HepG2 (cell line): Measurements from ENCODE around the gene ERF. TPM values are rescaled to one million over a fixed set of nuclear protein-coding genes. Genes with fewer than 3 reads are reported as not detected.
A peak's percentile ranks its signal among the peaks of the same experiment; 100 is the strongest.

Experiments used
- ATM ChIP-seq: fragments of 450-650 bp; IDR thresholded peaks from 2 replicates; pipeline ENCODE4 v1.7.1; 2017; ENCODE audit warnings: mild to moderate bottlenecking, borderline replicate concordance
- DNMT1 ChIP-seq: sonication (generic); formaldehyde crosslinking; IDR thresholded peaks from 2 replicates; pipeline ENCODE4 v1.5.1; 2020; ENCODE audit warnings: mild to moderate bottlenecking, missing genetic modification reagents
- DNMT3B ChIP-seq: conservative IDR thresholded peaks from 2 replicates; pipeline ENCODE4 v1.6.1; 2016; ENCODE audit warnings: missing biosample characterization, control low read depth
- EED ChIP-seq: sonication (generic); formaldehyde crosslinking; IDR thresholded peaks from 2 replicates; pipeline ENCODE4 v1.5.0; 2020; ENCODE audit warnings: mild to moderate bottlenecking, missing genetic modification reagents
- NFRKB ChIP-seq: fragments of 450-650 bp; IDR thresholded peaks from 2 replicates; pipeline ENCODE4 v1.6.1; 2017
- PAF1 ChIP-seq: IDR thresholded peaks from 2 replicates; pipeline ENCODE4 v1.6.1; 2016; ENCODE audit warnings: missing genetic modification reagents, missing compliant biosample characterization
- POLR2AphosphoS5 ChIP-seq: IDR thresholded peaks from 2 replicates; pipeline ENCODE4 v1.6.1; 2012; ENCODE audit warnings: low read depth, low read length
- SOX6 ChIP-seq, 2 experiments: fragments of 450-650 bp in 1 of 2; sonication (generic) in 1 of 2; formaldehyde crosslinking in 1 of 2; IDR thresholded peaks; 2 replicates each; pipeline versions ENCODE4 v1.4.0 to v1.6.1; 2017 to 2020; ENCODE audit warnings: antibody characterized with exemption in 1 of 2, mild to moderate bottlenecking in 1 of 2, missing genetic modification reagents in 1 of 2
- SSRP1 ChIP-seq: IDR thresholded peaks from 2 replicates; pipeline ENCODE4 v1.6.1; 2016; ENCODE audit warnings: control low read depth
- TOE1 ChIP-seq: sonication (generic); formaldehyde crosslinking; IDR thresholded peaks from 2 replicates; pipeline ENCODE4 v1.4.0; 2020; ENCODE audit warnings: mild to moderate bottlenecking, missing genetic modification reagents
- TSC22D2 ChIP-seq: sonication (generic); formaldehyde crosslinking; IDR thresholded peaks from 2 replicates; pipeline ENCODE4 v1.5.1; 2020; ENCODE audit warnings: missing genetic modification reagents, mild to moderate bottlenecking, borderline replicate concordance
- ZC3H13 ChIP-seq: sonication (generic); formaldehyde crosslinking; IDR thresholded peaks from 2 replicates; pipeline ENCODE4 v1.8.1; 2023; ENCODE audit warnings: mild to moderate bottlenecking, missing genetic modification reagents, moderate library complexity
- ZKSCAN8 ChIP-seq: IDR thresholded peaks from 2 replicates; pipeline ENCODE4 v1.6.1; 2016; ENCODE audit warnings: borderline replicate concordance, missing genetic modification reagents, missing compliant biosample characterization
- ZMAT3 ChIP-seq: sonication (generic); formaldehyde crosslinking; conservative IDR thresholded peaks from 2 replicates; pipeline ENCODE4 v1.7.0; 2021; ENCODE audit warnings: missing genetic modification reagents
- ZNF337 ChIP-seq: sonication (generic); formaldehyde crosslinking; IDR thresholded peaks from 2 replicates; pipeline ENCODE4 v1.5.1; 2020; ENCODE audit warnings: missing genetic modification reagents, low read depth, mild to moderate bottlenecking, borderline replicate concordance
- ZSCAN20 ChIP-seq: sonication (generic); formaldehyde crosslinking; IDR thresholded peaks from 2 replicates; pipeline ENCODE4 v1.4.0; 2020; ENCODE audit warnings: missing genetic modification reagents, mild to moderate bottlenecking, borderline replicate concordance
- polyA plus RNA-seq, 8 experiments: library from polyadenylated mRNA; depleted of rRNA in 3 of 8; stranded (reverse) in 7 of 8; unstranded in 1 of 8; fragments of >200 nt; fragmentation: Illumina TruSeq in 4 of 8; extraction: Trizol in 4 of 8; gene quantifications; 2 replicates each; pipeline versions ENCODE4 v1.2.1 to v1.2.3, GENCODE V29; 2011 to 2016; ENCODE audit warnings: low read depth in 4 of 8, missing spikeins in 1 of 8, mixed read lengths in 1 of 8; ENCODE audit not compliant: insufficient read depth in 1 of 8
- total RNA-seq, 5 experiments: library from RNA; depleted of rRNA; stranded (reverse); fragments of >200 nt; fragmentation: Illumina TruSeq; extraction: Trizol; gene quantifications; 2 replicates each; pipeline ENCODE4 v1.2.3, GENCODE V29; 2016; ENCODE audit warnings: low read depth in 1 of 5
- TF ChIP-seq, protein P1 (sequence below): sonication (generic); formaldehyde crosslinking; IDR thresholded peaks from 2 replicates; pipeline ENCODE4 v1.5.1; 2020; ENCODE audit warnings: mild to moderate bottlenecking, missing genetic modification reagents, moderate library complexity
- TF ChIP-seq, protein P2 (sequence below): sonication (generic); formaldehyde crosslinking; conservative IDR thresholded peaks from 2 replicates; pipeline ENCODE4 v1.4.0; 2020; ENCODE audit warnings: missing genetic modification reagents
- TF ChIP-seq, protein P3 (sequence below): IDR thresholded peaks from 2 replicates; pipeline ENCODE4 v1.6.1; 2016; ENCODE audit warnings: low read depth, control low read depth
- TF ChIP-seq, protein P4 (sequence below): sonication (generic); formaldehyde crosslinking; conservative IDR thresholded peaks from 2 replicates; pipeline ENCODE4 v1.4.0; 2020; ENCODE audit warnings: missing genetic modification reagents

ERF gene
- total and polyA plus RNA-seq, 2 of the 13 experiments (the other 11 are each of a cell fraction or from before 2014, with no cell fraction given) = 67.1 to 69.9 TPM

DNA sequence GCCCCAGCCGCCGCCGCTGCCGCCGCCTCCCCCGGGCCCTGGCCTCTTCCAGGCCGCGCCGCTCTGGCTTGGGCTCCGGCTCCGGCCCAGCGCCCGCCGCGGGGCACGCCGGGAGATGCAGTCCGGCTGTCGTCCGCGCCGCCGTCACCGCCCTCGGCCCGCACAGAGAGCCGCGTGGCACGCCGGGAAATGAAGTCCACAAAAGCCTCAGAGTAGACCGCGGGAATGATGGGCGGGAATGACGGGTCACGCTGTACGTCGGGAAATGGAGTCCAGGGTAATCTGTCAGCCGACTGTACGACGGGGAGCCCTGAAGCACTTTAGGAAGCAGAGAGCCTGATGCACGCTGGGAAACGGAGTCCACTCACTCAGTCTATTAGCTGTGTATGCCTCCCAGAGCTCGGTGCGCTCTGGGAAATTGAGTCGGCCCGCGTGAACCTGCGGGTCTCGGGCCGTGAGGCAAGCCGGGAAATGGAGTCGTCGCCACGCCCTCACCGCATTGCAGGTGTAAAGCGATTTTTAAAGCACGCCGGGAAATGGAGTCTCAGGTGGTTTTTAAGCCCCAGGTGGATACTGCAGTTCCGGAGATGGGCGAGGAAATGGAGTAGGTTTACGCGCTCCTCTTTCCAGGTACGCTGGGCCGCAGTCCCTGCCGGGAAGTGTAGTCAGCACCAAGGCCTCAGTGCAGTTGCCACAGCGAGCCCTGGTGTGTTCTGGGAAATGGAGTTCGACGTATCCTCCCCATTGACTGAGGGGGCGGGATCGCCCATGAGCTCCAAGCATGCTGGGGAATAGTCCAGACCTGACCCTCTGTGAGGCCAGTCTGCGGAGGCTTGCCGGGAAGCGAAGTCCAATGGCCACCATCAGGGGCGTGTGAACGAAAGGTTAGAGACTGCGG lies 12.2 kb downstream of the ERF start, which contains the start of gene GSK3A (continued):
- TF ChIP-seq, protein P1, sequence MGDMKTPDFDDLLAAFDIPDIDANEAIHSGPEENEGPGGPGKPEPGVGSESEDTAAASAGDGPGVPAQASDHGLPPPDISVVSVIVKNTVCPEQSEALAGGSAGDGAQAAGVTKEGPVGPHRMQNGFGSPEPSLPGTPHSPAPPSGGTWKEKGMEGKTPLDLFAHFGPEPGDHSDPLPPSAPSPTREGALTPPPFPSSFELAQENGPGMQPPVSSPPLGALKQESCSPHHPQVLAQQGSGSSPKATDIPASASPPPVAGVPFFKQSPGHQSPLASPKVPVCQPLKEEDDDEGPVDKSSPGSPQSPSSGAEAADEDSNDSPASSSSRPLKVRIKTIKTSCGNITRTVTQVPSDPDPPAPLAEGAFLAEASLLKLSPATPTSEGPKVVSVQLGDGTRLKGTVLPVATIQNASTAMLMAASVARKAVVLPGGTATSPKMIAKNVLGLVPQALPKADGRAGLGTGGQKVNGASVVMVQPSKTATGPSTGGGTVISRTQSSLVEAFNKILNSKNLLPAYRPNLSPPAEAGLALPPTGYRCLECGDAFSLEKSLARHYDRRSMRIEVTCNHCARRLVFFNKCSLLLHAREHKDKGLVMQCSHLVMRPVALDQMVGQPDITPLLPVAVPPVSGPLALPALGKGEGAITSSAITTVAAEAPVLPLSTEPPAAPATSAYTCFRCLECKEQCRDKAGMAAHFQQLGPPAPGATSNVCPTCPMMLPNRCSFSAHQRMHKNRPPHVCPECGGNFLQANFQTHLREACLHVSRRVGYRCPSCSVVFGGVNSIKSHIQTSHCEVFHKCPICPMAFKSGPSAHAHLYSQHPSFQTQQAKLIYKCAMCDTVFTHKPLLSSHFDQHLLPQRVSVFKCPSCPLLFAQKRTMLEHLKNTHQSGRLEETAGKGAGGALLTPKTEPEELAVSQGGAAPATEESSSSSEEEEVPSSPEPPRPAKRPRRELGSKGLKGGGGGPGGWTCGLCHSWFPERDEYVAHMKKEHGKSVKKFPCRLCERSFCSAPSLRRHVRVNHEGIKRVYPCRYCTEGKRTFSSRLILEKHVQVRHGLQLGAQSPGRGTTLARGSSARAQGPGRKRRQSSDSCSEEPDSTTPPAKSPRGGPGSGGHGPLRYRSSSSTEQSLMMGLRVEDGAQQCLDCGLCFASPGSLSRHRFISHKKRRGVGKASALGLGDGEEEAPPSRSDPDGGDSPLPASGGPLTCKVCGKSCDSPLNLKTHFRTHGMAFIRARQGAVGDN (CRISPR knock-in tag) = peak; percentile 70
- TF ChIP-seq, protein P2, sequence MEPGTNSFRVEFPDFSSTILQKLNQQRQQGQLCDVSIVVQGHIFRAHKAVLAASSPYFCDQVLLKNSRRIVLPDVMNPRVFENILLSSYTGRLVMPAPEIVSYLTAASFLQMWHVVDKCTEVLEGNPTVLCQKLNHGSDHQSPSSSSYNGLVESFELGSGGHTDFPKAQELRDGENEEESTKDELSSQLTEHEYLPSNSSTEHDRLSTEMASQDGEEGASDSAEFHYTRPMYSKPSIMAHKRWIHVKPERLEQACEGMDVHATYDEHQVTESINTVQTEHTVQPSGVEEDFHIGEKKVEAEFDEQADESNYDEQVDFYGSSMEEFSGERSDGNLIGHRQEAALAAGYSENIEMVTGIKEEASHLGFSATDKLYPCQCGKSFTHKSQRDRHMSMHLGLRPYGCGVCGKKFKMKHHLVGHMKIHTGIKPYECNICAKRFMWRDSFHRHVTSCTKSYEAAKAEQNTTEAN (CRISPR knock-in tag) = 0 out of 2 replicates have a peak, but pooled peaks have one; percentile 48
- TF ChIP-seq SOX6 (IDR thresholded peaks at IDR 0.05) (no peak), SOX6 (CRISPR knock-in tag; IDR thresholded peaks at IDR 0.05) (peak; percentile 51; the same call in 1 of the 2 replicates), PAF1 (no peak), POLR2AphosphoS5 (peak; percentile 99), ATM (no peak), ZNF337 (CRISPR knock-in tag) (no peak), DNMT3B (CRISPR knock-in tag) (0 out of 2 replicates have a peak, but pooled peaks have one; percentile 24), SSRP1 (CRISPR knock-in tag) (no peak), EED (CRISPR knock-in tag) (no peak), ZSCAN20 (CRISPR knock-in tag) (no peak), ZC3H13 (CRISPR knock-in tag) (no peak; the same call in 1 of the 2 replicates), ZKSCAN8 (CRISPR knock-in tag) (no peak; the same call in 1 of the 2 replicates), DNMT1 (CRISPR knock-in tag) (no peak), ZMAT3 (CRISPR knock-in tag) (no peak), NFRKB (no peak), TOE1 (CRISPR knock-in tag) (no peak), TSC22D2 (0 out of 2 replicates have a peak, but pooled peaks have one; percentile 26)
- TF ChIP-seq, protein P3, sequence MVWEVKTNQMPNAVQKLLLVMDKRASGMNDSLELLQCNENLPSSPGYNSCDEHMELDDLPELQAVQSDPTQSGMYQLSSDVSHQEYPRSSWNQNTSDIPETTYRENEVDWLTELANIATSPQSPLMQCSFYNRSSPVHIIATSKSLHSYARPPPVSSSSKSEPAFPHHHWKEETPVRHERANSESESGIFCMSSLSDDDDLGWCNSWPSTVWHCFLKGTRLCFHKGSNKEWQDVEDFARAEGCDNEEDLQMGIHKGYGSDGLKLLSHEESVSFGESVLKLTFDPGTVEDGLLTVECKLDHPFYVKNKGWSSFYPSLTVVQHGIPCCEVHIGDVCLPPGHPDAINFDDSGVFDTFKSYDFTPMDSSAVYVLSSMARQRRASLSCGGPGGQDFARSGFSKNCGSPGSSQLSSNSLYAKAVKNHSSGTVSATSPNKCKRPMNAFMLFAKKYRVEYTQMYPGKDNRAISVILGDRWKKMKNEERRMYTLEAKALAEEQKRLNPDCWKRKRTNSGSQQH (CRISPR knock-in tag) = no peak; the same call in 1 of the 2 replicates
- TF ChIP-seq, protein P4, sequence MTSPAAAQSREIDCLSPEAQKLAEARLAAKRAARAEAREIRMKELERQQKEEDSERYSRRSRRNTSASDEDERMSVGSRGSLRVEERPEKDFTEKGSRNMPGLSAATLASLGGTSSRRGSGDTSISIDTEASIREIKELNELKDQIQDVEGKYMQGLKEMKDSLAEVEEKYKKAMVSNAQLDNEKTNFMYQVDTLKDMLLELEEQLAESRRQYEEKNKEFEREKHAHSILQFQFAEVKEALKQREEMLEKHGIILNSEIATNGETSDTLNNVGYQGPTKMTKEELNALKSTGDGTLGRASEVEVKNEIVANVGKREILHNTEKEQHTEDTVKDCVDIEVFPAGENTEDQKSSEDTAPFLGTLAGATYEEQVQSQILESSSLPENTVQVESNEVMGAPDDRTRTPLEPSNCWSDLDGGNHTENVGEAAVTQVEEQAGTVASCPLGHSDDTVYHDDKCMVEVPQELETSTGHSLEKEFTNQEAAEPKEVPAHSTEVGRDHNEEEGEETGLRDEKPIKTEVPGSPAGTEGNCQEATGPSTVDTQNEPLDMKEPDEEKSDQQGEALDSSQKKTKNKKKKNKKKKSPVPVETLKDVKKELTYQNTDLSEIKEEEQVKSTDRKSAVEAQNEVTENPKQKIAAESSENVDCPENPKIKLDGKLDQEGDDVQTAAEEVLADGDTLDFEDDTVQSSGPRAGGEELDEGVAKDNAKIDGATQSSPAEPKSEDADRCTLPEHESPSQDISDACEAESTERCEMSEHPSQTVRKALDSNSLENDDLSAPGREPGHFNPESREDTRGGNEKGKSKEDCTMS (CRISPR knock-in tag) = no peak
